DOHH2 (cell line): ENCODE data around the gene PAXX.

Experiments
- H3F3A ChIP-seq: fragments of 200-600 bp; sonication (generic), shearing (Covaris generic); 2 replicates; pipeline ENCODE4 v1.6.0; 2016; ENCODE audit warnings: antibody characterized with exemption, mild to moderate bottlenecking; ENCODE audit not compliant: control insufficient read depth, insufficient read depth
- H3K27ac ChIP-seq: fragments of 200-600 bp; sonication (generic); 2 replicates; pipeline ENCODE4 v1.5.1; 2014; ENCODE audit warnings: low read depth, mild to moderate bottlenecking, low read length, moderate library complexity
- H3K27me3 ChIP-seq: fragments of 200-600 bp; sonication (generic); 2 replicates; pipeline ENCODE4 v1.6.1; 2014; ENCODE audit warnings: mild to moderate bottlenecking, low read length, mixed read lengths; ENCODE audit not compliant: control insufficient read depth
- H3K36me3 ChIP-seq: fragments of 200-600 bp; sonication (generic); 2 replicates; pipeline ENCODE4 v1.6.1; 2014; ENCODE audit warnings: mild to moderate bottlenecking, low read length, moderate library complexity, mixed read lengths; ENCODE audit not compliant: control insufficient read depth
- H3K4me1 ChIP-seq: fragments of 200-600 bp; sonication (generic); 2 replicates; pipeline ENCODE4 v1.6.1; 2014; ENCODE audit warnings: mild to moderate bottlenecking, low read length, mixed read lengths; ENCODE audit not compliant: control insufficient read depth
- H3K4me2 ChIP-seq: fragments of 200-600 bp; sonication (generic); 2 replicates; pipeline ENCODE4 v1.6.0; 2014; ENCODE audit warnings: mild to moderate bottlenecking, low read length, moderate library complexity
- H3K4me3 ChIP-seq: fragments of 200-600 bp; sonication (generic); 2 replicates; pipeline ENCODE4 v1.5.1; 2014; ENCODE audit warnings: mild to moderate bottlenecking, low read length, mixed read lengths
- H3K79me2 ChIP-seq: fragments of 200-600 bp; sonication (generic); 2 replicates; pipeline ENCODE4 v1.6.1; 2014; ENCODE audit warnings: mild to moderate bottlenecking, low read length, mixed read lengths; ENCODE audit not compliant: control insufficient read depth
- H3K9me2 ChIP-seq: fragments of 200-600 bp; sonication (generic); replicated peaks from 2 replicates; pipeline ENCODE4 v1.6.1; 2014; ENCODE audit warnings: mild to moderate bottlenecking, low read length, mixed read lengths; ENCODE audit not compliant: control insufficient read depth
- H3K9me3 ChIP-seq: fragments of 200-600 bp; sonication (generic); 2 replicates; pipeline ENCODE4 v1.6.1; 2014; ENCODE audit warnings: antibody characterized with exemption, low read length, mixed read lengths; ENCODE audit not compliant: control insufficient read depth, insufficient read depth
- H4K20me1 ChIP-seq: fragments of 200-600 bp; sonication (generic); 2 replicates; pipeline ENCODE4 v1.6.0; 2014; ENCODE audit warnings: low read depth, mild to moderate bottlenecking, antibody characterized with exemption, low read length, moderate library complexity; ENCODE audit not compliant: control insufficient read depth, insufficient read depth
- CTCF ChIP-seq: fragments of 200-600 bp; sonication (generic); IDR thresholded peaks from one replicate; pipeline ENCODE4 v1.5.1; 2014; ENCODE audit warnings: antibody characterized with exemption, mild to moderate bottlenecking, low read depth, low read length; ENCODE audit not compliant: poor library complexity, severe bottlenecking
- EZH2phosphoT487 ChIP-seq: fragments of 200-600 bp; sonication (generic); IDR thresholded peaks from 2 replicates; pipeline ENCODE4 v1.6.1; 2017; ENCODE audit warnings: borderline replicate concordance, mild to moderate bottlenecking, antibody characterized with exemption, low read length, moderate library complexity, mixed read lengths

Gene PAXX

DNA sequence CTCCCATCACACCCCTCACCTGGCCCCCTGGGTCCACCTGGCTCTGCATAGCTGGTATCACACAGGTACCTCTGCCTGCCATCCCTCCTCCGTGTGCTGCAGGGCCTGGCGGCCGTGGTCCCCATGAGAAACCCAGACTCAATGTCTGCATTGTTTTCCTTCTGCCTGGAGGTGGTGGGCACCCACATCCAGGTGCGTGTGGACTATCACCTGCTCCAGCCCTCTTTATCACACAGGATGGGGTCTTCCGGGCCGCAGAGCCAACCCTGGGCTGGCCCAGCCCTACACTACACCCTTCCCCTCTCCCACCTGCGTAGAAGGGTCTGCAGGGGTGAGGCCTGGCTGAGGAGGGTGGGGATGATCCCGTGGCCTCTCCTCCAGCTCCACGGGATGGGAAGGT, 46.7 kb downstream of the PAXX start:
- peaks cover 8% of the 10 kb centered on the region for H3K4me1 ChIP-seq
- no peak overlapping the region for H3K27ac ChIP-seq
- H3K27me3 ChIP-seq: peaks cover 22% of the 10 kb centered on the region
- no peaks in the 10 kb centered on the region for H3K9me2 ChIP-seq
- H4K20me1 ChIP-seq: no peaks in the 10 kb centered on the region
- no peak overlapping the region for H3K4me2 ChIP-seq
- H3K9me3 ChIP-seq: no peaks in the 10 kb centered on the region
- no peak overlapping the region for H3K4me3 ChIP-seq
- H3K36me3 ChIP-seq: no peaks in the 10 kb centered on the region
- H3K79me2 ChIP-seq: no peaks in the 10 kb centered on the region
- no peak for TF ChIP-seq CTCF
- no peak for TF ChIP-seq EZH2phosphoT487
- no peaks in the 10 kb centered on the region for H3F3A ChIP-seq

DNA sequence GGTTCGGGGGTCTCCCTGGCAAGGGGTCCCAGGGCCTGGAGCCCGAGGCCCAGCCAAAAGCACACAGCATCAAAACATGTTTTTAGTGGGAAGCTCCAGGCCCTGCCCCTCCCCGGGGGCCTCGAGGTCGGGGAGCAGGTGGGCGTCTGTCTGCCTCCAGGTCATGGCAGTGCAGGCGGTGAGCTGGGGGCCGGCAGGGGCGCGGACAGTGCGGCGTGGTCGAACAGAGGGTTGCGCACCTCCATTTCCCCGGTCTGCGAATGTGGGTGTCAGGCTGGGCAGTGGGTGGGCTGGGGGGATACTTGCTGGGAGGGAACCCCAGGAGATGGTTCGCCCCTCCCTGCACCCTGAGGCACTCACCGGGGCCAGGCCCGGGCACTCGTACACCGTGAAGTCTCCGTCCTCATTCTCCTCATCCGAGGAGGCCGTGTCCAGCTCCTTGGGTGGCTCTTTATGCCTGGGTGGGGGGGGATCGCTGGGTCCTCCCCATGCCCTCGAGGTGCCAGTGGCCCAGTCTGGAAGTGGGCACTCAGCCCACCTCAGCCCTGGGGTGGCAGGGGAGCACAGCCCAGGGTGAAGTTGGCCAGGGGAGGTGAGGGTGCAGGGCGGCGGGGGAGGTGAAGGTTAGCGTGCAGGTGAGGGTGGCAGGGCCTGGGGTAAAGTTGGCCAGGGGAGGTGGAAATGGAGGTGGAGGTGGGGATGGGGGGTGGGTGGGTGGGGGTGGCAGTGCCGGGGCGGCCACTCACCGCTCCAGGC, 47.6 kb downstream of the PAXX start:
- TF ChIP-seq EZH2phosphoT487: no peak
- no peak for TF ChIP-seq CTCF
- no peak overlapping the region for H3K27ac ChIP-seq
- no peaks in the 10 kb centered on the region for H3K9me3 ChIP-seq
- no peaks in the 10 kb centered on the region for H3K9me2 ChIP-seq
- no peaks in the 10 kb centered on the region for H3K36me3 ChIP-seq
- H3K4me3 ChIP-seq: no peak overlapping the region
- H3K27me3 ChIP-seq: peaks cover 25% of the 10 kb centered on the region
- no peak overlapping the region for H3K4me2 ChIP-seq
- H4K20me1 ChIP-seq: no peaks in the 10 kb centered on the region
- H3K4me1 ChIP-seq: peaks cover 4% of the 10 kb centered on the region
- H3F3A ChIP-seq: no peaks in the 10 kb centered on the region
- H3K79me2 ChIP-seq: no peaks in the 10 kb centered on the region

GRCh38 chr9:137040568-137040967, 48.3 kb downstream of the PAXX start:
- Histone ChIP-seq H3K9me3 (no peaks in the 10 kb centered on the region), H3F3A (no peaks in the 10 kb centered on the region), H3K9me2 (no peaks in the 10 kb centered on the region), H3K36me3 (no peaks in the 10 kb centered on the region), H3K79me2 (no peaks in the 10 kb centered on the region), H3K4me2 (no peak overlapping the region), H3K4me1 (no peaks in the 10 kb centered on the region), H3K27me3 (peaks cover 30% of the 10 kb centered on the region), H3K27ac (no peak overlapping the region), H4K20me1 (no peaks in the 10 kb centered on the region), H3K4me3 (no peak overlapping the region)
- no peak for TF ChIP-seq CTCF
